A673 (cell line): ENCODE data around the gene PIGC. TPM values are rescaled to one million over a fixed set of nuclear protein-coding genes. Genes with fewer than 3 reads are reported as not detected.
A peak's percentile ranks its signal among the peaks of the same experiment; 100 is the strongest.

Experiments used
- BruUV-seq: library from RNA; stranded (reverse); fragments of 400-500 nt; replicated peaks from 2 replicates; lab custom pipeline; 2021; lab: Mats Ljungman, UMichigan
- CTCF ChIA-PET: fragments of 300-600 bp; sonication (Branson Sonifier 250); formaldehyde crosslinking; loops from one replicate; lab custom pipeline; 2022; ENCODE audit warnings: antibody characterized with exemption; lab: Charles Lee
- POLR2A ChIA-PET: fragments of 300-600 bp; sonication (Branson Sonifier 250); formaldehyde crosslinking; loops from one replicate; lab custom pipeline; 2022; ENCODE audit warnings: antibody characterized with exemption; ENCODE audit not compliant: low non-redundant PET; lab: Charles Lee
- DNase-seq: peaks from one replicate; pipeline ENCODE4 v3.0.0-alpha.2; 2015; ENCODE audit warnings: low spot score
- H3K27ac ChIP-seq: fragments of 200-600 bp; sonication (generic); 2 replicates; pipeline ENCODE4 v1.5.1; 2016; ENCODE audit warnings: mixed run types, low read depth, mild to moderate bottlenecking, mixed read lengths, antibody characterized with exemption, low read length; ENCODE audit not compliant: poor library complexity, severe bottlenecking
- H3K27me3 ChIP-seq: fragments of 200-600 bp; sonication (generic); replicated peaks from 2 replicates; pipeline ENCODE4 v1.6.1; 2017; ENCODE audit warnings: mixed run types, low read depth, mild to moderate bottlenecking, mixed read lengths, antibody characterized with exemption, low read length; ENCODE audit not compliant: insufficient read depth, poor library complexity
- H3K36me3 ChIP-seq: fragments of 200-600 bp; sonication (generic); 2 replicates; pipeline ENCODE4 v1.6.1; 2016; ENCODE audit warnings: mixed run types, mild to moderate bottlenecking, mixed read lengths, antibody characterized with exemption, low read length; ENCODE audit not compliant: insufficient read depth, poor library complexity, severe bottlenecking
- H3K4me1 ChIP-seq: fragments of 200-600 bp; sonication (generic); 2 replicates; pipeline ENCODE4 v1.6.1; 2017; ENCODE audit warnings: mixed run types, mild to moderate bottlenecking, mixed read lengths, antibody characterized with exemption, low read length; ENCODE audit not compliant: insufficient read depth, poor library complexity, severe bottlenecking
- H3K4me3 ChIP-seq: fragments of 200-600 bp; sonication (generic); 2 replicates; pipeline ENCODE4 v1.5.1; 2016; ENCODE audit warnings: low read depth, mixed run types, mild to moderate bottlenecking, mixed read lengths, low read length; ENCODE audit not compliant: poor library complexity, severe bottlenecking
- H3K9me3 ChIP-seq: fragments of 200-600 bp; sonication (generic); 2 replicates; pipeline ENCODE4 v1.6.1; 2016; ENCODE audit warnings: mixed run types, low read depth, mild to moderate bottlenecking, mixed read lengths, antibody characterized with exemption, low read length; ENCODE audit not compliant: poor library complexity, severe bottlenecking
- EZH2 ChIP-seq: fragments of 200-600 bp; sonication (generic); IDR thresholded peaks from 2 replicates; pipeline ENCODE4 v1.6.1; 2017; ENCODE audit warnings: borderline replicate concordance, low read depth, mild to moderate bottlenecking, mixed read lengths, antibody characterized with exemption, low read length; ENCODE audit not compliant: poor library complexity, severe bottlenecking
- intact Hi-C: fragments of 100-400 bp; cut with micrococcal nuclease; formaldehyde crosslinking; loops from one replicate; pipeline ENCODE4 v1.10.0; 2022; ENCODE audit not compliant: unreplicated experiment
- total RNA-seq: library from RNA; stranded (reverse); gene quantifications from 2 replicates; pipeline ENCODE4 v1.2.3, GENCODE V29; 2021
- TF ChIP-seq, protein P1 (sequence below): fragments of 300-800, 200-600 bp; sonication (generic); conservative IDR thresholded peaks from 2 replicates; pipeline ENCODE4 v1.5.1; 2017; ENCODE audit warnings: low read depth, mild to moderate bottlenecking, antibody characterized with exemption, low read length, moderate library complexity, mixed read lengths

Gene PIGC
- total RNA-seq, 1 experiment from 2014 or later, result 21.0 TPM

DNA sequence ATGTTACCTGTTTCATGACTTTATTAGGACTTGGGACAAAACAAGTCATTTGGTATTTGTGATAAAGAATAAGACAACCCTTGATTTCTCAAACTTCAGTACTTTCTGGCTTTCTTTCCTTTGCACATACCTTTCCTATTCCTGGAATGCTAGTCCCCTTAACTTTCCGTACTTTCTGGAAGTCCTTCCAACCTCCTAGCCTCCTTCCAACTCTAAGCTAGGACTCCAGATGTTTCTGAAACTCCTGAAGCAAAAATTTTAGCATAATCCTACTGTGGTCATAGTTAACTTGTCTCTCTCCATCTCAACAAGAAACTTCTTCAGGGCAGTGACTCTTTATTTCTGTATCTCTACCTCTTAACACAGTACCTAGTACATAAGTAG, 43.2 kb downstream of the PIGC start:
- intact Hi-C loops, result loop anchor here (10.0 kb wide), 1 partner anchor 596 kb away; no protein-coding TSS in a partner anchor
- Histone ChIP-seq H3K27me3 (no peaks in the 10 kb centered on the region), H3K4me1 (peaks cover 21% of the 10 kb centered on the region), H3K4me3 (no peak overlapping the region), H3K9me3 (no peaks in the 10 kb centered on the region), H3K36me3 (no peaks in the 10 kb centered on the region), H3K27ac (no peak overlapping the region)
- TF ChIP-seq EZH2, result no peak
- TF ChIP-seq, protein P1, sequence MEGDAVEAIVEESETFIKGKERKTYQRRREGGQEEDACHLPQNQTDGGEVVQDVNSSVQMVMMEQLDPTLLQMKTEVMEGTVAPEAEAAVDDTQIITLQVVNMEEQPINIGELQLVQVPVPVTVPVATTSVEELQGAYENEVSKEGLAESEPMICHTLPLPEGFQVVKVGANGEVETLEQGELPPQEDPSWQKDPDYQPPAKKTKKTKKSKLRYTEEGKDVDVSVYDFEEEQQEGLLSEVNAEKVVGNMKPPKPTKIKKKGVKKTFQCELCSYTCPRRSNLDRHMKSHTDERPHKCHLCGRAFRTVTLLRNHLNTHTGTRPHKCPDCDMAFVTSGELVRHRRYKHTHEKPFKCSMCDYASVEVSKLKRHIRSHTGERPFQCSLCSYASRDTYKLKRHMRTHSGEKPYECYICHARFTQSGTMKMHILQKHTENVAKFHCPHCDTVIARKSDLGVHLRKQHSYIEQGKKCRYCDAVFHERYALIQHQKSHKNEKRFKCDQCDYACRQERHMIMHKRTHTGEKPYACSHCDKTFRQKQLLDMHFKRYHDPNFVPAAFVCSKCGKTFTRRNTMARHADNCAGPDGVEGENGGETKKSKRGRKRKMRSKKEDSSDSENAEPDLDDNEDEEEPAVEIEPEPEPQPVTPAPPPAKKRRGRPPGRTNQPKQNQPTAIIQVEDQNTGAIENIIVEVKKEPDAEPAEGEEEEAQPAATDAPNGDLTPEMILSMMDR, result no peak
- POLR2A ChIA-PET, result no interaction called here
- no TSS peak for BruUV-seq
- no peak for DNase-seq
- CTCF ChIA-PET, result interaction anchor here (2.4 kb wide), 1 partner anchor 398 kb away, joined by 20 read pairs; no protein-coding TSS in a partner anchor

DNA sequence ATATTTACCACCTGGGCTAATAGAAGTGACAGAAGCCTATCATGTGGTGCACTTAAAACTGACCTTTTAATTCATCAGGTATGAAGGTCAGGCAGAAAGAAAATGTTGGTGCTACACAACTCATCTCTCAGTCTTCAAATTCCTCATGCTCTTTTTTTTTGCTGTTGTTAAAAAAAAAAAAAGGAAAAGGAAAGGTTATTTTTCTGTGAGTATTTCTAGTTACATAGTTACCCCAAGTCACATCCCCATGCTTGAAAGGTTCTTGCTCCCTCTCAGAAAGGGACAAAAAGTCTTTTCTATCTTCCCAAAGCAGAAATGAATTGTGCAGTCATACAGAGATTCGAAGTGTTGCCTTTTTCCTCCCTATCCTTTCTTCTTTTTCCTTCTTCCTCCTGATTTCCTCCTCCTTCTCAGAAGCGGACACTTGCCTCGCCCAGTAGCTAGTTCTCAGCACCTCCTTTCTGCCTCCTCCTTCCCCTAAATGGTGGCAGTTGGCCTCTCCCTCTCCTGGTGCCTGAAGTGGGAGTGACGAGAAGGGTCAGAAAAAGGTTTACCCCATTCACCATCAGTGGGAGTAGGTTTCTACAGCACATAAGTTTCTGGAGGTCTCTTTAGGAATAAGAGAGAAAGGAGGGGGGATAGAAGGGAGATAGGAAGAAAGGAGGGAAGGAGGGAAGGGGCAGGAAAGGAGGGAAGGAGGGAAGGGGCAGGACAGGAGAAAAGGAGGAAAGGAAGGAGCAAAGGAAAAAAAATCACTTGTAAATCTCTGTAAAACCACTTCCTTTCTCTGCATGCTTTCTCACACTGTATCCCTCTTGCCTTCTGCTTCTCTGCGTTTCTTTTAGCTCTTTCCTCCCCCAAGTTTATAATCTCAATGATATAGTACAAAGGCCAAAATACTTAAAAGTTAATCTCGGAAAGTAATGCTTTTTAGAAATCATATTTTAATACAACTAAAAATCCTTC, 43.8 kb downstream of the PIGC start:
- H3K27me3 ChIP-seq, result no peaks in the 10 kb centered on the region
- TF ChIP-seq EZH2, result no peak
- TF ChIP-seq, protein P1, result no peak
- H3K9me3 ChIP-seq, result no peaks in the 10 kb centered on the region
- H3K4me1 ChIP-seq, result peaks cover 21% of the 10 kb centered on the region
- ChIA-PET CTCF (interaction anchor here (0.5 to 2.4 kb wide), 10 partner anchors 18 to 949 kb away, joined by 3 to 20 read pairs (median 4); no protein-coding TSS in a partner anchor), POLR2A (interaction anchor here (0.6 kb wide), 1 partner anchor 78 kb away, joined by 4 read pairs; no protein-coding TSS in a partner anchor)
- no peak for DNase-seq
- intact Hi-C loops, result loop anchor here (2.0 to 10.0 kb wide), 6 partner anchors 43 to 595 kb away; no protein-coding TSS in a partner anchor
- BruUV-seq, result no TSS peak
- H3K36me3 ChIP-seq, result no peaks in the 10 kb centered on the region
- no peak overlapping the region for H3K27ac ChIP-seq
- H3K4me3 ChIP-seq, result no peak overlapping the region

DNA sequence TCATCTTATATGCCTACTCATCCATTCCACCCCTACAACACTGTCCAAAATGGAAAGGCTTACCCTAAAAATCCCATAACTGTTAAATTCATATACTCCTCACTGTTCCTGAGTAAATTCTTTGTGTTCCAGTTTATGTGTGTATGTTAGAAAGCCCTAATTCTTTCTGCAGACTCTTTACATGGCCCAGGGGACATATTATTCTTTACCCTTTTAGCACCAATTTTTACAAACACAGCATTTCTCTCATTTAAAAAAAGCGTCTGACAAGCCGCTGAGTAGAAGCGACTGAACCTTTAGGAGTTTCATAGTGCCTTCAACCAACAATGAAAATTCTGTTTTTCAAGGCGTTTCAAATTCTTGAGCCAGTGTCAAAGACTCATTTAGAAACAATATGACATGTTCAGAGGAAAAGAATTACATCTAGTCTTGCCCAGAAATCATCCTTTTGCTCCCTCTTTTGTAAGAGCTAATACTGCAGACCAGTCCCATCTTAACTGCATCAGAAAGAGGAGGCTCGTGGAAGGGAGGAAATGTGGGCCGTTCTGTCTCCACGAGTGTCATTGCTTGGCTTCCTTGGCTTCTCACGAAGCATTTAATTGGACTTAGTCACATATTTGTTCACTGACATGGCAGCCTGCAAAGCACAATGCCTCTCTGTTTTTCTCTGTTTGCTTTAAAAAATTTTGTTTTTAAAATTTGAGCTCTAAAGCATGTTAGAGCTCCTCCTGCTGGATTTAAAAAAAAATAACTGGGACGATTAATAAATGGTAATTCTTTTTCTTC, 44.7 kb downstream of the PIGC start:
- peak; percentile 88 for DNase-seq
- CTCF ChIA-PET, result interaction anchor here (0.5 to 2.4 kb wide), 10 partner anchors 17 to 948 kb away, joined by 3 to 20 read pairs (median 4); no protein-coding TSS in a partner anchor
- peaks cover 21% of the 10 kb centered on the region for H3K4me1 ChIP-seq
- POLR2A ChIA-PET, result interaction anchor here (0.6 kb wide), 1 partner anchor 77 kb away, joined by 4 read pairs; no protein-coding TSS in a partner anchor
- no peak overlapping the region for H3K4me3 ChIP-seq
- no TSS peak for BruUV-seq
- no peaks in the 10 kb centered on the region for H3K27me3 ChIP-seq
- H3K36me3 ChIP-seq, result no peaks in the 10 kb centered on the region
- TF ChIP-seq EZH2, result no peak
- TF ChIP-seq, protein P1, result peak; percentile 75
- H3K27ac ChIP-seq, result peak overlapping the region; percentile 39
- no peaks in the 10 kb centered on the region for H3K9me3 ChIP-seq
- intact Hi-C loops, result loop anchor here (2.0 to 5.0 kb wide), 5 partner anchors 42 to 396 kb away; no protein-coding TSS in a partner anchor
